Endothelial cell of umbilical vein (primary cell): ENCODE measurements around the gene NFATC2. TPM values are rescaled to one million over a fixed set of nuclear protein-coding genes. Genes with fewer than 3 reads are reported as not detected.

Source experiments
- BruUV-seq: library from RNA; stranded (reverse); fragments of 400-500 nt; replicated peaks from 2 replicates; lab custom pipeline; 2021; lab: Mats Ljungman, UMichigan
- CTCF ChIA-PET: fragments of 300-600, 350-600 bp; sonication (Branson Sonifier 250); formaldehyde crosslinking; loops from one replicate; lab custom pipeline; 2021; ENCODE audit warnings: antibody characterized with exemption, inconsistent platforms; lab: Charles Lee
- POLR2A ChIA-PET: fragments of 300-600, 350-600 bp; sonication (Branson Sonifier 250); formaldehyde crosslinking; loops from one replicate; lab custom pipeline; 2021; ENCODE audit warnings: antibody characterized with exemption, inconsistent platforms; lab: Charles Lee
- DNase-seq: peaks from one replicate; pipeline ENCODE4 v3.0.0-alpha.2; 2011; ENCODE audit warnings: low read depth, low spot score
- FAIRE-seq: peaks from 2 replicates; lab custom pipeline; 2011; peaks lifted over from hg19 to GRCh38; lab: Jason Lieb, UNC
- H2AFZ ChIP-seq: 2 replicates; pipeline ENCODE4 v1.6.0; 2012; ENCODE audit warnings: low read depth, low read length, control low read depth, inconsistent platforms
- H3K27ac ChIP-seq: 2 replicates; pipeline ENCODE4 v1.5.1; 2011; ENCODE audit warnings: low read depth, mild to moderate bottlenecking, control low read depth, low read length, moderate library complexity; ENCODE audit not compliant: insufficient read depth
- H3K27me3 ChIP-seq, 2 experiments: 2 replicates each; pipeline versions ENCODE4 v1.6.0 to v1.6.1; 2011; ENCODE audit warnings: low read length in 2 of 2, mixed read lengths in 1 of 2; ENCODE audit not compliant: control insufficient read depth in 2 of 2, insufficient read depth in 2 of 2
- H3K36me3 ChIP-seq, 2 experiments: 2 replicates in 1 of 2; 3 replicates in 1 of 2; pipeline ENCODE4 v1.5.1; 2011; ENCODE audit warnings: low read length in 2 of 2, mild to moderate bottlenecking in 1 of 2, moderate library complexity in 1 of 2; ENCODE audit not compliant: control insufficient read depth in 2 of 2, insufficient read depth in 2 of 2; ENCODE audit errors: extremely low read depth in 1 of 2
- H3K4me1 ChIP-seq: 3 replicates; pipeline ENCODE4 v1.5.1; 2011; ENCODE audit warnings: mild to moderate bottlenecking, low read length; ENCODE audit not compliant: control insufficient read depth, insufficient read depth; ENCODE audit errors: extremely low read depth
- H3K4me2 ChIP-seq: 2 replicates; pipeline ENCODE4 v1.6.1; 2011; ENCODE audit warnings: low read length, control low read depth, mixed read lengths; ENCODE audit not compliant: insufficient read depth
- H3K4me3 ChIP-seq, 3 experiments: fragments of 200-600 bp in 1 of 3; sonication (generic), shearing (Covaris generic) in 1 of 3; replicated peaks in 1 of 3; 2 replicates each; pipeline ENCODE4 v1.5.1; 2011 to 2016; ENCODE audit warnings: control low read depth in 3 of 3, low read length in 3 of 3, mild to moderate bottlenecking in 2 of 3, inconsistent platforms in 1 of 3, low read depth in 1 of 3, moderate library complexity in 1 of 3; ENCODE audit not compliant: insufficient read depth in 1 of 3
- H3K79me2 ChIP-seq: 2 replicates; pipeline ENCODE4 v1.6.0; 2012; ENCODE audit warnings: low read length, inconsistent platforms; ENCODE audit not compliant: control insufficient read depth, insufficient read depth
- H3K9ac ChIP-seq: replicated peaks from 2 replicates; pipeline ENCODE3; 2011; ENCODE audit warnings: low read length, control low read depth; ENCODE audit not compliant: insufficient read depth; ENCODE audit errors: extremely low read depth
- H3K9me1 ChIP-seq: replicated peaks from 3 replicates; pipeline ENCODE4 v1.6.0; 2011; ENCODE audit warnings: mild to moderate bottlenecking, low read length; ENCODE audit not compliant: control insufficient read depth, insufficient read depth; ENCODE audit errors: extremely low read depth
- H3K9me3 ChIP-seq: replicated peaks from 2 replicates; pipeline ENCODE4 v1.5.1; 2012; ENCODE audit warnings: low read length, inconsistent platforms; ENCODE audit not compliant: control insufficient read depth, insufficient read depth
- H4K20me1 ChIP-seq: replicated peaks from 2 replicates; pipeline ENCODE3; 2011; ENCODE audit warnings: mild to moderate bottlenecking, low read length; ENCODE audit not compliant: control insufficient read depth, insufficient read depth; ENCODE audit errors: extremely low read depth
- CTCF ChIP-seq, 2 donors: IDR thresholded peaks; 1 replicate in 1 of 2; 2 replicates in 1 of 2; pipeline ENCODE4 v1.5.1; 2011; ENCODE audit warnings: low read length in 2 of 2, mild to moderate bottlenecking in 2 of 2, moderate library complexity in 2 of 2, control low read depth in 1 of 2, inconsistent platforms in 1 of 2, low read depth in 1 of 2; ENCODE audit not compliant: insufficient read depth in 1 of 2; ENCODE audit errors: extremely low read depth in 1 of 2
- EZH2 ChIP-seq: IDR thresholded peaks from 2 replicates; pipeline ENCODE4 v1.6.1; 2012; ENCODE audit warnings: borderline replicate concordance, low read depth, mild to moderate bottlenecking, moderate library complexity, low read length, inconsistent platforms; ENCODE audit not compliant: severe bottlenecking
- FOS ChIP-seq: IDR thresholded peaks from 2 replicates; pipeline ENCODE4 v1.6.1; 2011; ENCODE audit warnings: mild to moderate bottlenecking, low read length, moderate library complexity, borderline replicate concordance; ENCODE audit not compliant: insufficient read depth
- GATA2 ChIP-seq: IDR thresholded peaks from 2 replicates; pipeline ENCODE4 v1.7.0; 2011; ENCODE audit warnings: low read depth, mild to moderate bottlenecking, moderate library complexity, mixed read lengths, low read length; ENCODE audit not compliant: insufficient read length, insufficient read depth
- JUN ChIP-seq: IDR thresholded peaks from 2 replicates; pipeline ENCODE4 v1.6.1; 2011; ENCODE audit warnings: borderline replicate concordance, low read depth; ENCODE audit not compliant: insufficient read length, insufficient read depth
- MAX ChIP-seq: IDR thresholded peaks from 2 replicates; pipeline ENCODE4 v1.6.1; 2011; ENCODE audit not compliant: insufficient read depth, insufficient read length
- MYC ChIP-seq: IDR thresholded peaks from one replicate; pipeline ENCODE4 v1.6.1; 2011; ENCODE audit warnings: mild to moderate bottlenecking, low read depth, low read length
- POLR2A ChIP-seq: IDR thresholded peaks from 2 replicates; pipeline ENCODE4 v1.6.1; 2012; ENCODE audit warnings: low read depth, mild to moderate bottlenecking, control low read depth, low read length
- POLR2AphosphoS5 ChIP-seq: IDR thresholded peaks from 2 replicates; pipeline ENCODE4 v1.6.1; 2012; ENCODE audit warnings: low read depth, mild to moderate bottlenecking, control low read depth, low read length, moderate library complexity; ENCODE audit not compliant: insufficient read depth
- dilution Hi-C: fragments of 300-500 bp; cut with MboI; formaldehyde crosslinking; loops from one replicate; pipeline ENCODE4 v1.15.0; 2019; ENCODE audit warnings: low sequenced_read_pairs; ENCODE audit not compliant: extremely low pct_ligation_motif_present
- intact Hi-C: fragments of 100-400 bp; cut with micrococcal nuclease; formaldehyde crosslinking; loops from one replicate; pipeline ENCODE4 v1.10.0; 2022
- polyA plus RNA-seq, 4 experiments: library from polyadenylated mRNA; depleted of rRNA in 3 of 4; stranded (reverse) in 3 of 4; unstranded in 1 of 4; fragments of >200 nt; gene quantifications; 2 replicates each; pipeline versions ENCODE4 v1.2.1 to v1.2.3, GENCODE V29; 2011 to 2012; ENCODE audit warnings: missing spikeins in 1 of 4
- total RNA-seq: library from RNA; stranded (reverse); gene quantifications from 2 replicates; pipeline ENCODE4 v1.2.3, GENCODE V29; 2021

The NFATC2 gene
- total and polyA plus RNA-seq, 2 donors (not counting 3 experiments of a cell fraction or from before 2014, with no cell fraction given): 3.1 to 13.0 TPM

- dilution Hi-C loops (no loop called here), intact Hi-C loops (no loop called here)
- no peak overlapping the region for H2AFZ ChIP-seq
- no peaks in the 10 kb centered on the region for H3K27me3 ChIP-seq
- no peak for TF ChIP-seq GATA2
- H3K9me1 ChIP-seq: no peaks in the 10 kb centered on the region
- peaks cover 21% of the 10 kb centered on the region for H3K4me1 ChIP-seq
- H3K27ac ChIP-seq: no peak overlapping the region
- no peaks in the 10 kb centered on the region for H3K79me2 ChIP-seq
- no peaks in the 10 kb centered on the region for H3K36me3 ChIP-seq
- no peaks in the 10 kb centered on the region for H4K20me1 ChIP-seq
- FAIRE-seq: no peak
- ChIA-PET CTCF (interaction anchor here (1.7 kb wide), 1 partner anchor 14 kb away, joined by 4 read pairs; no protein-coding TSS in a partner anchor), POLR2A (interaction anchor here (0.5 kb wide), 1 partner anchor 145 kb away, joined by 3 read pairs; the partner anchor contains the start of gene NFATC2)
- H3K4me2 ChIP-seq: no peak overlapping the region
- DNase-seq: no peak
- no peak overlapping the region for H3K4me3 ChIP-seq
- no peak overlapping the region for H3K9ac ChIP-seq
- no TSS peak for BruUV-seq
- no peaks in the 10 kb centered on the region for H3K9me3 ChIP-seq
Observed at GRCh38 chr20:51397137-51397536, 145.4 kb downstream of the NFATC2 start.

GRCh38 chr20:51396365-51396909 lies 146.1 kb downstream of the NFATC2 start:
- FAIRE-seq: no peak
- intact Hi-C loops (no loop called here), dilution Hi-C loops (no loop called here)
- Histone ChIP-seq H3K36me3 (no peaks in the 10 kb centered on the region), H3K27ac (no peak overlapping the region), H2AFZ (no peak overlapping the region), H3K9ac (no peak overlapping the region), H3K9me1 (no peaks in the 10 kb centered on the region), H3K4me2 (no peak overlapping the region), H3K4me3 (no peak overlapping the region), H4K20me1 (no peaks in the 10 kb centered on the region), H3K4me1 (peaks cover 21% of the 10 kb centered on the region), H3K79me2 (no peaks in the 10 kb centered on the region), H3K27me3 (no peaks in the 10 kb centered on the region), H3K9me3 (no peaks in the 10 kb centered on the region)
- CTCF ChIA-PET: interaction anchor here (0.8 to 1.1 kb wide), 4 partner anchors 10 to 198 kb away, joined by 3 to 5 read pairs (median 4); no protein-coding TSS in a partner anchor
- no peak for DNase-seq
- TF ChIP-seq MYC (no peak), POLR2AphosphoS5 (no peak), POLR2A (no peak), EZH2 (no peak), MAX (no peak), JUN (no peak), GATA2 (no peak), CTCF (IDR thresholded peaks at IDR 0.05; ENCODE audit: extremely low read depth in 1 of 2, insufficient read depth in 1 of 2, low read depth in 1 of 2, low read length in 2 of 2) (no peak), FOS (no peak)
- no TSS peak for BruUV-seq
- POLR2A ChIA-PET: no interaction called here
